Neuronal stem cell (in vitro differentiated cells): Measurements from ENCODE around the gene S100A5.

Experiments used
- DNase-seq: peaks from one replicate; pipeline ENCODE4 v3.0.0-alpha.2; 2013; ENCODE audit warnings: low spot score
- H2AFZ ChIP-seq: one replicate; pipeline ENCODE4 v1.6.1; 2013; ENCODE audit warnings: mild to moderate bottlenecking, low read length, inconsistent platforms
- H2AK5ac ChIP-seq: 2 replicates; pipeline ENCODE4 v1.6.1; 2013; ENCODE audit warnings: low read depth, mild to moderate bottlenecking, inconsistent platforms, low read length, moderate library complexity, mixed read lengths
- H2BK120ac ChIP-seq: 2 replicates; pipeline ENCODE4 v1.6.1; 2013; ENCODE audit warnings: low read depth, mild to moderate bottlenecking, inconsistent platforms, low read length, moderate library complexity, mixed read lengths
- H2BK12ac ChIP-seq: one replicate; pipeline ENCODE4 v1.6.1; 2013; ENCODE audit warnings: low read length, inconsistent platforms
- H2BK15ac ChIP-seq: 2 replicates; pipeline ENCODE4 v1.6.1; 2013; ENCODE audit warnings: mild to moderate bottlenecking, low read length, inconsistent platforms, mixed read lengths
- H2BK5ac ChIP-seq: one replicate; pipeline ENCODE4 v1.6.1; 2013; ENCODE audit warnings: inconsistent platforms, mild to moderate bottlenecking, low read length, moderate library complexity
- H3K14ac ChIP-seq: one replicate; pipeline ENCODE4 v1.6.1; 2013; ENCODE audit warnings: low read length, inconsistent platforms
- H3K18ac ChIP-seq: 2 replicates; pipeline ENCODE4 v1.6.1; 2013; ENCODE audit warnings: low read length, inconsistent platforms
- H3K23ac ChIP-seq: 2 replicates; pipeline ENCODE4 v1.6.1; 2013; ENCODE audit warnings: low read depth, mild to moderate bottlenecking, mixed read lengths, low read length, inconsistent platforms; ENCODE audit not compliant: poor library complexity
- H3K27ac ChIP-seq: replicated peaks from 3 replicates; pipeline ENCODE4 v1.5.1; 2013; ENCODE audit warnings: low read length, inconsistent platforms
- H3K27me3 ChIP-seq, 3 experiments: 2 replicates each; pipeline ENCODE4 v1.6.1; 2013; ENCODE audit warnings: low read length in 3 of 3, mild to moderate bottlenecking in 2 of 3, inconsistent platforms in 1 of 3, low read depth in 1 of 3, mixed read lengths in 1 of 3, moderate library complexity in 1 of 3; ENCODE audit not compliant: control insufficient read depth in 3 of 3, insufficient read depth in 3 of 3
- H3K36me3 ChIP-seq, 2 donors: replicated peaks in 1 of 2; 2 replicates each; pipeline ENCODE4 v1.6.1; 2013; ENCODE audit warnings: low read length in 2 of 2; ENCODE audit not compliant: control insufficient read depth in 2 of 2, insufficient read depth in 2 of 2
- H3K4ac ChIP-seq: 2 replicates; pipeline ENCODE4 v1.6.1; 2013; ENCODE audit warnings: inconsistent platforms, mild to moderate bottlenecking, low read length, moderate library complexity
- H3K4me1 ChIP-seq, 2 donors: 1 replicate in 1 of 2; 2 replicates in 1 of 2; pipeline ENCODE4 v1.6.1; 2013; ENCODE audit warnings: low read length in 2 of 2, low read depth in 1 of 2; ENCODE audit not compliant: control insufficient read depth in 2 of 2, insufficient read depth in 1 of 2
- H3K4me2 ChIP-seq: one replicate; pipeline ENCODE4 v1.6.1; 2013; ENCODE audit warnings: mild to moderate bottlenecking, low read length, inconsistent platforms; ENCODE audit not compliant: insufficient read depth, poor library complexity, severe bottlenecking
- H3K4me3 ChIP-seq, 2 donors: 2 replicates each; pipeline ENCODE4 v1.5.1; 2013; ENCODE audit warnings: low read length in 2 of 2, mild to moderate bottlenecking in 2 of 2, inconsistent platforms in 1 of 2, moderate library complexity in 1 of 2
- H3K79me1 ChIP-seq: one replicate; pipeline ENCODE4 v1.6.1; 2013; ENCODE audit warnings: low read depth, mild to moderate bottlenecking, inconsistent platforms, low read length, moderate library complexity
- H3K9ac ChIP-seq: one replicate; pipeline ENCODE4 v1.6.1; 2013; ENCODE audit warnings: mild to moderate bottlenecking, low read depth, low read length, inconsistent platforms; ENCODE audit not compliant: poor library complexity
- H3K9me3 ChIP-seq, 2 donors: replicated peaks in 1 of 2; 2 replicates each; pipeline versions ENCODE3 to v1.6.1; 2013; ENCODE audit warnings: low read length in 2 of 2, mild to moderate bottlenecking in 2 of 2, inconsistent platforms in 1 of 2, low read depth in 1 of 2, mixed read lengths in 1 of 2, moderate library complexity in 1 of 2; ENCODE audit not compliant: control insufficient read depth in 2 of 2, insufficient read depth in 1 of 2
- H4K8ac ChIP-seq: one replicate; pipeline ENCODE4 v1.6.1; 2013; ENCODE audit warnings: low read depth, mild to moderate bottlenecking, inconsistent platforms, low read length, moderate library complexity
- H4K91ac ChIP-seq: one replicate; pipeline ENCODE4 v1.6.1; 2013; ENCODE audit warnings: low read length, low read depth, mild to moderate bottlenecking, inconsistent platforms; ENCODE audit not compliant: poor library complexity
- WGBS, 2 donors: extraction: QIAGEN DNeasy Blood & Tissue Kit; methylation state at CpG; one replicate each; pipeline ENCODE4 v1.1.7; 2013; ENCODE audit warnings: missing lambda C conversion rate in 2 of 2, mixed read lengths in 1 of 2; ENCODE audit not compliant: insufficient read length in 2 of 2, insufficient replicate concordance in 1 of 2; ENCODE audit errors: extremely low coverage in 2 of 2; 5-methylcytosine and 5-hydroxymethylcytosine counted together

The S100A5 gene

DNA sequence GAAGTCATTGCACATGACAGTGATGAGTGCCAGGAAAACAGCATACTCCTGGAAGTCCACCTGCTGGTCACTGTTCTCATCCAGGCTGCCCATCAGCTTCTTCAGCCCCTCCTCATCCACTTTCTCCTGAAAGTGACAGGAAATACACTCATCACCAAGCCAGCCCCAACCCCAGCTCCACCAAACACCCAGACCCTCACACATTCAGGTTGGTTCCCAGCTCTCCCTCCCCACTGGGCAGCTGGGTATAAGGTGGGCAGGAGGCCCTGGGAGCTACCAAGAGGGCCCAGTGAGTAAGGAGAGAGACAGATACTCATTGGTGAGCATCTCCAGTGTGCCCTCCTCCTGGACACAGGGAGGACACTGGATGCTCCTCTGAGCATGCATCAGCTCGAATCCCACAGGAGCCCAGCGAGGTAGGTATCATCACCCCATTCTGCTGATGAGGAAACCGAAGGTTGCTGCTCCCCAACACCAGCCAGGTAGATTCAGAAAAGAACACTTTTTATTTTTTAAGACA lies 20.8 kb upstream of the S100A5 start:
- no peak overlapping the region for H4K8ac ChIP-seq
- H3K14ac ChIP-seq = no peak overlapping the region
- H2AFZ ChIP-seq = no peak overlapping the region
- H3K23ac ChIP-seq = no peak overlapping the region
- no peak overlapping the region for H2BK12ac ChIP-seq
- peak overlapping the region; percentile 38 for H2BK15ac ChIP-seq
- no peak overlapping the region for H2BK5ac ChIP-seq
- no peaks in the 10 kb centered on the region for H3K9me3 ChIP-seq
- H3K79me1 ChIP-seq = no peaks in the 10 kb centered on the region
- no peak overlapping the region for H3K4ac ChIP-seq
- WGBS, 2 donors = no CpG with 5 or more reads among the region's 3 CpGs
- H3K9ac ChIP-seq = no peak overlapping the region
- H3K4me1 ChIP-seq = peaks cover 6 to 8% of the 10 kb centered on the region in 2 donors
- H3K4me2 ChIP-seq = no peak overlapping the region
- H3K4me3 ChIP-seq = no peak overlapping the region
- H3K27ac ChIP-seq = no peak overlapping the region
- H2AK5ac ChIP-seq = peak overlapping the region; percentile 68
- DNase-seq = no peak
- peak overlapping the region; percentile 46 for H3K18ac ChIP-seq
- peak overlapping the region; percentile 35 for H2BK120ac ChIP-seq
- H3K27me3 ChIP-seq = peaks cover 0 to 3% (median 0%) of the 10 kb centered on the region in 3 experiments
- no peaks in the 10 kb centered on the region for H3K36me3 ChIP-seq
- no peak overlapping the region for H4K91ac ChIP-seq

GRCh38 chr1:153560771-153561465 lies 20.2 kb upstream of the S100A5 start:
- Histone ChIP-seq H4K8ac (no peak overlapping the region), H3K9me3 (no peaks in the 10 kb centered on the region), H2BK12ac (no peak overlapping the region), H3K18ac (no peak overlapping the region), H3K4ac (no peak overlapping the region), H3K9ac (no peak overlapping the region), H2AFZ (no peak overlapping the region), H3K4me1 (peaks cover 2 to 4% of the 10 kb centered on the region in 2 donors), H3K4me3 (no peak overlapping the region), H3K23ac (no peak overlapping the region), H2BK120ac (no peak overlapping the region), H3K14ac (no peak overlapping the region), H2BK15ac (no peak overlapping the region), H4K91ac (no peak overlapping the region), H3K79me1 (no peaks in the 10 kb centered on the region), H3K27ac (no peak overlapping the region), H3K36me3 (no peaks in the 10 kb centered on the region), H3K27me3 (peaks cover 0 to 3% (median 0%) of the 10 kb centered on the region in 3 experiments), H2AK5ac (peak overlapping the region; percentile 68), H3K4me2 (no peak overlapping the region), H2BK5ac (no peak overlapping the region)
- DNase-seq = no peak
- no CpG with 5 or more reads among the region's 10 CpGs for WGBS, 2 donors

GRCh38 chr1:153560241-153560640 lies 19.5 kb upstream of the S100A5 start:
- H4K91ac ChIP-seq = no peak overlapping the region
- H3K4ac ChIP-seq = no peak overlapping the region
- no peaks in the 10 kb centered on the region for H3K9me3 ChIP-seq
- DNase-seq = no peak
- H3K36me3 ChIP-seq = no peaks in the 10 kb centered on the region
- no peak overlapping the region for H2AK5ac ChIP-seq
- no peaks in the 10 kb centered on the region for H3K79me1 ChIP-seq
- H2BK5ac ChIP-seq = no peak overlapping the region
- no peak overlapping the region for H2AFZ ChIP-seq
- H3K4me3 ChIP-seq = no peak overlapping the region
- H2BK120ac ChIP-seq = no peak overlapping the region
- no peak overlapping the region for H3K4me2 ChIP-seq
- H3K23ac ChIP-seq = no peak overlapping the region
- H4K8ac ChIP-seq = no peak overlapping the region
- no peak overlapping the region for H2BK12ac ChIP-seq
- no peaks in the 10 kb centered on the region for H3K4me1 ChIP-seq
- no peak overlapping the region for H3K14ac ChIP-seq
- H3K9ac ChIP-seq = no peak overlapping the region
- H3K27ac ChIP-seq = no peak overlapping the region
- no CpG with 5 or more reads among the region's 2 CpGs for WGBS, 2 donors
- H3K27me3 ChIP-seq = peaks cover 0 to 3% (median 0%) of the 10 kb centered on the region in 3 experiments
- H3K18ac ChIP-seq = no peak overlapping the region
- no peak overlapping the region for H2BK15ac ChIP-seq

DNA sequence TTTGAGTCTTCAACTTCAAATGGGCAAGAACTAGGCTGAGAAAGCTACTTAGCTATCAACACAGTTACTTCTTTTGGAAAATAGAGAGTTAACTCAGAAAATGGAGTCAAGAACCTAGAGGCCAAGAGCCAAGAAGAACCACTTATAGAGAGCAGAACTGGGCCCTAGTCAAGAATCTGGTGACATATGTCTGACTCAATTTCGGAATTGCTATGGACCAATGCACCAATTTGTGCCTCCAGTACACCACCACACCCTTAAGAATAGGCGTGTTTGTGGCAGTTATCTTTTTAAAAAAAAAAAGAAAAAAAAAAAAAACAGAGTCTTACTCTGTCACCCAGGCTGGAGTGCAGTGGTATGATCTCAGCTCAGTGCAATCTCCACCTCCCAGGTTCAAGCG lies 17.1 kb upstream of the S100A5 start:
- H3K4me1 ChIP-seq = peaks cover 0 to 5% of the 10 kb centered on the region in 2 donors
- H3K14ac ChIP-seq = no peak overlapping the region
- WGBS, 2 donors = no CpG with 5 or more reads among the region's 3 CpGs
- H3K4me2 ChIP-seq = no peak overlapping the region
- no peak overlapping the region for H2AFZ ChIP-seq
- peaks cover 0 to 5% (median 0%) of the 10 kb centered on the region in 3 experiments for H3K27me3 ChIP-seq
- H3K4me3 ChIP-seq = no peak overlapping the region
- H3K23ac ChIP-seq = no peak overlapping the region
- H3K18ac ChIP-seq = no peak overlapping the region
- H3K79me1 ChIP-seq = no peaks in the 10 kb centered on the region
- H3K9ac ChIP-seq = no peak overlapping the region
- no peak overlapping the region for H2BK5ac ChIP-seq
- H3K27ac ChIP-seq = no peak overlapping the region
- no peak overlapping the region for H4K8ac ChIP-seq
- H2BK15ac ChIP-seq = no peak overlapping the region
- H2AK5ac ChIP-seq = no peak overlapping the region
- no peaks in the 10 kb centered on the region for H3K36me3 ChIP-seq
- DNase-seq = no peak
- no peak overlapping the region for H2BK12ac ChIP-seq
- H4K91ac ChIP-seq = no peak overlapping the region
- H2BK120ac ChIP-seq = no peak overlapping the region
- no peaks in the 10 kb centered on the region for H3K9me3 ChIP-seq
- H3K4ac ChIP-seq = no peak overlapping the region
